GM12874 (cell line): ENCODE results near the gene GALNT9.

Source experiments
- TF ChIP-seq, protein P1 (sequence below): IDR thresholded peaks from 2 replicates; pipeline ENCODE4 v1.5.1; 2011; ENCODE audit warnings: low read depth, mild to moderate bottlenecking, control low read depth, low read length, moderate library complexity; ENCODE audit not compliant: insufficient read depth

GALNT9 gene

DNA sequence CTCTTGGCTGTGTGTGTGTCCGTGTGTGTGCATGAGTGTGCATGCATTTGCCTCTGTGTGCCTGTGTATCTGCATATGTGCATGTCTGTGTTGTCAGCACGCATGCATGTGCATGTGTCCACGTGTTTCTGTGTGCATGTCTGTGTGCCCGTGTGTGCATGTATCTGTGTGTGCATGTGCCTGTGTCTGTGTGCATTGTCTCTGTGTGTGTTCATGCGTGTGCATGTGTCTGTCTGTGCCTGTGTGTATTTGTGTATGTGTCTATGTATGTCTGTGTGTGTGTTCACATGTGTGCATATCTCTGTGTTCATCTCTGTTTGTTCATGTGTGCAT, 1.1 kb upstream of the GALNT9 start:
- TF ChIP-seq, protein P1, sequence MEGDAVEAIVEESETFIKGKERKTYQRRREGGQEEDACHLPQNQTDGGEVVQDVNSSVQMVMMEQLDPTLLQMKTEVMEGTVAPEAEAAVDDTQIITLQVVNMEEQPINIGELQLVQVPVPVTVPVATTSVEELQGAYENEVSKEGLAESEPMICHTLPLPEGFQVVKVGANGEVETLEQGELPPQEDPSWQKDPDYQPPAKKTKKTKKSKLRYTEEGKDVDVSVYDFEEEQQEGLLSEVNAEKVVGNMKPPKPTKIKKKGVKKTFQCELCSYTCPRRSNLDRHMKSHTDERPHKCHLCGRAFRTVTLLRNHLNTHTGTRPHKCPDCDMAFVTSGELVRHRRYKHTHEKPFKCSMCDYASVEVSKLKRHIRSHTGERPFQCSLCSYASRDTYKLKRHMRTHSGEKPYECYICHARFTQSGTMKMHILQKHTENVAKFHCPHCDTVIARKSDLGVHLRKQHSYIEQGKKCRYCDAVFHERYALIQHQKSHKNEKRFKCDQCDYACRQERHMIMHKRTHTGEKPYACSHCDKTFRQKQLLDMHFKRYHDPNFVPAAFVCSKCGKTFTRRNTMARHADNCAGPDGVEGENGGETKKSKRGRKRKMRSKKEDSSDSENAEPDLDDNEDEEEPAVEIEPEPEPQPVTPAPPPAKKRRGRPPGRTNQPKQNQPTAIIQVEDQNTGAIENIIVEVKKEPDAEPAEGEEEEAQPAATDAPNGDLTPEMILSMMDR: no peak

DNA sequence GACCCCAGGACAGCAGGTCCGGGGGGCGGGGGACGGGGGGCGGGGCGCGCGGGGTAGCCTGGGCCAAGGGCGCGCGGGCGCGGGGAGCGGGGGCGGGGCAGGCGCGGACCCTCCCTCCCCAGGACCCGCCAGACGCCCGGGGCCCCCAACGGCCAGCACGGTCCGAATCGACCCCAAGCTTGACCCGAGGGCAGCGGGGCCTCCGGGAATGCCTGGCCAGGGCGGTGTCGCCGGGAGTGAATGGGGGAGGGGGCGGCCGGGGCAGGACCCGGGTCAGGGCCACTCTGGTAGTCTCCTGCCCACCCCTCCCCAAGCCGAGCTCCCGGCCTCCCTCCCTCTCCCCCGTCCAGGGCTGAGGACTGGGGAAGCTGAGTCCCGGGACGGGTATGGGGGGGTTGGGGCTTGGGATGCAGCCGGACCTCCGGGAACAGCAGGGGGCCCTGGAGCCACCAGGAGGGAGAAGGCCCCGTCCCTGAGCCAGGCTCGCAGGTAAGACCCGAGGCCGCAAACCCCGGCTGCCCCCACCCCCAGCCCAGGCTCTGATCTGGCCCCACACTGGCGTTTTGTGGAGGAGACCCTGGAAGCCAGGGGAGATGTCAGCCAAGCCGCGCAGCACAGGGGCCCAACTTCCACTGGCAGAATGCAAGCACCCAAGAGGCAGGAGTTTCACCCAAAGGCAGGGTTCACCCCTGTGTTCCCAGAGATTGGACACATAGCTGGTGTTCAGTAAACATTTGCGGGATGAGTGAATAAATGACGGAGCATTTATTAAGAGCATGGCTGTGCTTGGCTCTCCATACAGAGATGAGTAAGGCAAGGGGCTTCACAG, 545 bp upstream of the GALNT9 start:
- TF ChIP-seq, protein P1: no peak

DNA sequence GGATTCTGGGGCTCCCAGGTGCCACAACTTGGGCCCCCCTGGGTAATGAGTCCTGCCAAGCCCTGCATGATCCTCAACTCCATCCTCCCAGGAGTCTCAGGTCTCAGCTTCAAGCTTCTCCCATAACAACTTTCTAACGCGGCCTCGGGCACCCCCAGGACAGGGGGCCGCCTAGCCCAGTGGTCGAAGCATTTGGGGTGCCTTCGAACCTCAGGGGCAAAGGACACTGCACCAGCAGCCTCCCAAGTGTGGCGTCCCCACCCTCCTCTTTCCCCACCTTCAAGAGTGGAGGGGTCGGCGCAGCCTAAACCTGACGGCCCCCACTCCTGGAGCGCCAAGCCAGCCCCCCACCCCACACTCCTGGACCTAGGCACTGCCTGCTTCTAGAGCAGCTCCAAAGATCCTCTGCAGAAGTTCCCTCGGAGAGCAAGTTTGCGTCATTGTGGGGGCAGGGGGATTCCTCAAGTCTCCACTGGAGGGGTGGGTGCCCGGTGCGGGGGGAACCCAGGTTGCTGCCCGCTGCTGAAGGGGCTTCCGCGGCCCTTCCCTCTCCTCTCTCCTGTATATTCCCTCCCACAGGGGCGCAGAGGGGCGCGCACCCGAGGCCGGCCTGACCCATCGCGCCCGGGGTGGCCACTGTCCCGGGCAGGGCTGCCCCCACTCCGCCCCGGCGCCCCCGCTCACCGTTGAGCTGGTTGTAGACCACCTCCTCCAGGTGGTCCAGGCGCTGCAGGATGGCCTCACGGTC, 933 bp downstream of the GALNT9 start:
- TF ChIP-seq, protein P1: no peak

DNA sequence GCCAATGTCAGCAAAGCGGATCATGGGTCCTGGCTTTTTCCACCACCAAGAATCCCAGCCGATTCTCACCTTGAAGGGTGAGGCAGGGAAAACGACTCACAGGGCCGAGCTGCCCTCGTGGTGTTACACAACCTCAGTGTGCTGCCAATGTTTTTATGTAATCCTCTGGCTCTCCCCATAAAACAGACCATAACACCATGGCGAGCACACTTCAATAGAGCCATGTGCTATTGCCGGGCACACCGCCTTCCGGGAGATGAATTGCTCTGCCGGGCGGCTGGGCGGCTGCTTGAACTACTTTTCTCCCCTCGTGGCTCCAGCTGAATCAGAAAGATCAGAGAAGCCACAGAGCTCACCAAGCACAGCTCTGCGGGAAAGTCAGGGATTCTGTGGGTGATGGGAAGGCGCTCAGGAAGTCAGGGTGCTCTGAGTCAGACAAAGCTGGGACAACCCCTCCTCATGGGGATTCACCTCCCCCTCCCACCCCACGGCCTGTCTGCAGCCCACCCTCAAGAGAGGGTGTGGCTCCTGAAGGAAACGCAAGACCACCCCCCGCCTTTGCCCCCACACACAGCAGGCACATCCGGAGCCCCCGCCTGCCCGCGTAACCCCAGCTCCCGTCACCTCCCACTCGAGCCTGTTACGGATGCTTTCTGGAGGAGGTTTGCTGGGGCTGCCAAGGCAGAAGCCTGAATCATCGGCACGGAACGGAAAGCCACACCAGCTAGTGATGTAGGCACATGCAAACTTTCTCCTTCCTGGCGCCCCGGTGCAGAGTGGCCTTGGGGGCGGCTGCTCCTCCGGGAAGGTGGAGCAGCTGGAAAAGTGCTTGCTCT, 1.8 kb downstream of the GALNT9 start:
- TF ChIP-seq, protein P1: no peak

DNA sequence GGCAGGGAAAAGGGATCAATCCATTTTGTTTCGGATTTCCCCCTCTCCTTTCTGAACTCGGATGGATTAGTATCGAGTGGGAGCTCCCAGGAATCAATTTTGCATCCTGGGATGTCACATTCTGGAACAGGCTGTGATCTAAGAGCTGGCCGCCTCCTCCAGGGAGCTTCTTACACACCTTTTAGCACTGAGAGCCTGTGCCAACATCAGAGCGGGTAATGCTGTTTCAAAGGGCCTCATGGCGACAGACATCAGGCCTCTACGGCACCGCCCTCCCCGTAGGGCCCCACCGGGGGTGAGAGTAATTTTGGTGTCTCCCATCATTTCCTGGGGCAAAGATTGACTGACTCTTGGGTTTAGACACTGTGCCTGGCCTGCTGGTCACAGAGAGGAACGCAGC, 2.7 kb downstream of the GALNT9 start:
- TF ChIP-seq, protein P1: no peak

DNA sequence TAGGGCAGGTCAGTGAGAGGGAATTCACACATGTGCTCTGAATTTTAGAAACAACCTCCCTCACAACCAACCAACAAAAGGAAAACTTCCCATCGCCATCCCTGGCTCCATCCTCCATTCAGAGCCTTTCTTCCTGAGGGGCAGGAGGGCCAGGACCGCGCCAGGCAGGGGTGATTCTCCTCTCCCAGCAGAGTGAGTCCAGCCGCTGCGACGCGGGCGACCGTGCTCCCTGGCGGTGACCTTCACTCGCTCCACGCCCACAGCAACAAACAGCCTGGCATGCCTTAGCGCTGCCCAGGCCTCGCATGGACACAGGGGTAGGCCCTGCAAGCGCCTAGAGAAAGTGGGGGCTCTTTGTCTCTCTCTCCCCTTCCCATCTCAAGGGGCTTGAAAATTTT, 3.7 kb downstream of the GALNT9 start:
- TF ChIP-seq, protein P1: no peak
